H1 (cell line): ENCODE data around the gene MRPL34. TPM values are rescaled to one million over a fixed set of nuclear protein-coding genes. Genes with fewer than 3 reads are reported as not detected.

Experiments
- CTCF ChIA-PET: fragments of 300-600 bp; sonication (Branson Sonifier 250); formaldehyde crosslinking; loops from one replicate; lab custom pipeline; 2021; ENCODE audit not compliant: partially characterized antibody; lab: Charles Lee
- POLR2A ChIA-PET: fragments of 300-600 bp; sonication (Branson Sonifier 250); formaldehyde crosslinking; loops from one replicate; lab custom pipeline; 2021; ENCODE audit warnings: inconsistent platforms; ENCODE audit not compliant: partially characterized antibody; lab: Charles Lee
- DNase-seq, 2 experiments: peaks; one replicate each; pipeline versions ENCODE4 v3.0.0 to v3.0.0-alpha.2; 2010 to 2022; ENCODE audit warnings: low spot score in 2 of 2, low read depth in 1 of 2, mixed read lengths in 1 of 2
- FAIRE-seq: peaks from 2 replicates; lab custom pipeline; 2011; peaks lifted over from hg19 to GRCh38; lab: Jason Lieb, UNC
- H2AFZ ChIP-seq: 2 replicates; pipeline ENCODE4 v1.8.1; 2012; ENCODE audit warnings: low read length, inconsistent platforms
- H2AK5ac ChIP-seq: 2 replicates; pipeline ENCODE4 v1.6.1; 2013; ENCODE audit warnings: low read depth, low read length
- H2BK120ac ChIP-seq: replicated peaks from 2 replicates; pipeline ENCODE3; 2013; ENCODE audit warnings: low read depth, low read length, inconsistent platforms
- H2BK12ac ChIP-seq: 2 replicates; pipeline ENCODE4 v1.6.1; 2013; ENCODE audit warnings: low read depth, low read length
- H2BK15ac ChIP-seq: 2 replicates; pipeline ENCODE4 v1.6.1; 2013; ENCODE audit warnings: low read length
- H2BK20ac ChIP-seq: 2 replicates; pipeline ENCODE4 v1.6.1; 2013; ENCODE audit warnings: low read length
- H2BK5ac ChIP-seq: 2 replicates; pipeline ENCODE4 v1.6.1; 2013; ENCODE audit warnings: low read depth, low read length
- H3K14ac ChIP-seq: 2 replicates; pipeline ENCODE4 v1.6.1; 2013; ENCODE audit warnings: inconsistent platforms; ENCODE audit not compliant: insufficient read length
- H3K18ac ChIP-seq: 2 replicates; pipeline ENCODE4 v1.6.1; 2013; ENCODE audit warnings: low read length; ENCODE audit errors: extremely low read depth
- H3K23ac ChIP-seq: 2 replicates; pipeline ENCODE4 v1.6.1; 2013; ENCODE audit warnings: inconsistent platforms; ENCODE audit not compliant: insufficient read length
- H3K23me2 ChIP-seq: 2 replicates; pipeline ENCODE4 v1.6.1; 2013; ENCODE audit warnings: low read depth, low read length
- H3K27ac ChIP-seq: 2 replicates; pipeline ENCODE4 v1.6.1; 2011; ENCODE audit warnings: low read depth, low read length, inconsistent platforms
- H3K27me3 ChIP-seq, 4 experiments: replicated peaks in 1 of 4; 1 replicate in 1 of 4; 2 replicates in 3 of 4; pipeline versions ENCODE4 v1.6.1 to v1.8.1; 2011 to 2013; ENCODE audit warnings: low read length in 3 of 4, mild to moderate bottlenecking in 3 of 4, inconsistent platforms in 2 of 4, mixed read lengths in 2 of 4, moderate library complexity in 1 of 4; ENCODE audit not compliant: control insufficient read depth in 3 of 4, insufficient read depth in 3 of 4; ENCODE audit errors: extremely low read depth in 1 of 4
- H3K36me3 ChIP-seq, 4 experiments: 2 replicates each; pipeline versions ENCODE4 v1.6.1 to v1.8.1; 2011 to 2013; ENCODE audit warnings: mild to moderate bottlenecking in 4 of 4, low read length in 3 of 4, moderate library complexity in 2 of 4, control low read depth in 1 of 4, inconsistent platforms in 1 of 4; ENCODE audit not compliant: insufficient read depth in 4 of 4, control insufficient read depth in 2 of 4
- H3K4ac ChIP-seq: replicated peaks from 2 replicates; pipeline ENCODE3; 2013; ENCODE audit warnings: low read length, low read depth, mixed read lengths, inconsistent platforms; ENCODE audit not compliant: insufficient read length
- H3K4me1 ChIP-seq, 4 experiments: replicated peaks in 1 of 4; 1 replicate in 1 of 4; 2 replicates in 3 of 4; pipeline versions ENCODE4 v1.6.1 to v1.8.1; 2011 to 2013; ENCODE audit warnings: low read length in 3 of 4, inconsistent platforms in 2 of 4, mixed read lengths in 1 of 4; ENCODE audit not compliant: insufficient read depth in 4 of 4, control insufficient read depth in 3 of 4
- H3K4me2 ChIP-seq, 2 experiments: 2 replicates each; pipeline versions ENCODE4 v1.6.1 to v1.8.1; 2011 to 2013; ENCODE audit warnings: low read depth in 2 of 2, low read length in 2 of 2, control low read depth in 1 of 2, inconsistent platforms in 1 of 2, mild to moderate bottlenecking in 1 of 2; ENCODE audit not compliant: insufficient read depth in 1 of 2
- H3K4me3 ChIP-seq, 4 experiments: fragments of 200-600, 300-600 bp in 1 of 4; sonication (generic), shearing (Covaris generic), sonication (Bioruptor Twin) in 1 of 4; 2 replicates each; pipeline versions ENCODE4 v1.5.1 to v1.8.1; 2011 to 2016; ENCODE audit warnings: low read length in 4 of 4, low read depth in 3 of 4, control low read depth in 2 of 4, inconsistent platforms in 2 of 4, mild to moderate bottlenecking in 2 of 4, mixed read lengths in 1 of 4, moderate library complexity in 1 of 4; ENCODE audit not compliant: insufficient read depth in 2 of 4; ENCODE audit errors: extremely low read depth in 1 of 4
- H3K56ac ChIP-seq: replicated peaks from 2 replicates; pipeline ENCODE3; 2013; ENCODE audit warnings: low read depth, mild to moderate bottlenecking, mixed read lengths, low read length, inconsistent platforms; ENCODE audit not compliant: insufficient read length
- H3K79me1 ChIP-seq: 2 replicates; pipeline ENCODE4 v1.6.1; 2013; ENCODE audit warnings: low read depth, low read length, control low read depth
- H3K79me2 ChIP-seq, 2 experiments: 2 replicates each; pipeline versions ENCODE4 v1.6.1 to v1.8.1; 2012 to 2013; ENCODE audit warnings: low read length in 2 of 2, mild to moderate bottlenecking in 2 of 2, inconsistent platforms in 1 of 2; ENCODE audit not compliant: insufficient read depth in 2 of 2, control insufficient read depth in 1 of 2
- H3K9ac ChIP-seq, 4 experiments: replicated peaks in 1 of 4; 1 replicate in 1 of 4; 2 replicates in 3 of 4; pipeline versions ENCODE4 v1.6.1 to v1.8.1; 2011 to 2013; ENCODE audit warnings: low read depth in 3 of 4, low read length in 3 of 4, control low read depth in 2 of 4, mild to moderate bottlenecking in 2 of 4, moderate library complexity in 2 of 4, inconsistent platforms in 1 of 4; ENCODE audit errors: extremely low read depth in 1 of 4
- H3K9me3 ChIP-seq, 2 experiments: 2 replicates each; pipeline versions ENCODE4 v1.6.1 to v1.8.1; 2012 to 2013; ENCODE audit warnings: mild to moderate bottlenecking in 2 of 2, moderate library complexity in 2 of 2, control low read depth in 1 of 2, inconsistent platforms in 1 of 2, low read depth in 1 of 2, low read length in 1 of 2, mixed read lengths in 1 of 2; ENCODE audit not compliant: insufficient read depth in 2 of 2
- H4K20me1 ChIP-seq, 2 experiments: replicated peaks in 1 of 2; 2 replicates each; pipeline versions ENCODE3 to v1.8.1; 2011 to 2013; ENCODE audit warnings: inconsistent platforms in 2 of 2, low read length in 2 of 2, mild to moderate bottlenecking in 1 of 2; ENCODE audit not compliant: insufficient read depth in 2 of 2, control insufficient read depth in 1 of 2
- H4K5ac ChIP-seq: 2 replicates; pipeline ENCODE4 v1.6.1; 2013; ENCODE audit warnings: low read length, low read depth, mixed read lengths, inconsistent platforms; ENCODE audit not compliant: insufficient read length
- H4K8ac ChIP-seq: 2 replicates; pipeline ENCODE4 v1.8.0; 2013; ENCODE audit warnings: mild to moderate bottlenecking, moderate library complexity, low read length, inconsistent platforms; ENCODE audit not compliant: insufficient read depth; ENCODE audit errors: extremely low read depth
- H4K91ac ChIP-seq: replicated peaks from 2 replicates; pipeline ENCODE3; 2013; ENCODE audit warnings: low read length, mixed read lengths, inconsistent platforms; ENCODE audit not compliant: insufficient read length
- ATF3 ChIP-seq: IDR thresholded peaks from 2 replicates; pipeline ENCODE4 v1.6.1; 2011; ENCODE audit warnings: low read depth, mild to moderate bottlenecking, low read length; ENCODE audit not compliant: insufficient read depth
- E2F6 ChIP-seq: IDR thresholded peaks from 2 replicates; pipeline ENCODE4 v1.6.1; 2012; ENCODE audit warnings: inconsistent platforms
- MAX ChIP-seq: IDR thresholded peaks from 2 replicates; pipeline ENCODE4 v1.6.1; 2012; ENCODE audit warnings: inconsistent platforms
- NRF1 ChIP-seq: IDR thresholded peaks from 2 replicates; pipeline ENCODE4 v1.6.1; 2011; ENCODE audit warnings: mild to moderate bottlenecking, low read depth, low read length, improper control_type of control experiment
- RAD21 ChIP-seq, 2 experiments: IDR thresholded peaks in 1 of 2; conservative IDR thresholded peaks in 1 of 2; 2 replicates each; pipeline ENCODE4 v1.6.1; 2011; ENCODE audit warnings: low read depth in 2 of 2, low read length in 2 of 2, improper control_type of control experiment in 1 of 2, inconsistent platforms in 1 of 2, mild to moderate bottlenecking in 1 of 2, moderate library complexity in 1 of 2
- SAP30 ChIP-seq: fragments of 300-600 bp; sonication (generic); IDR thresholded peaks from 2 replicates; pipeline ENCODE4 v1.7.1; 2012; ENCODE audit warnings: low read length, moderate library complexity, mild to moderate bottlenecking, inconsistent platforms; ENCODE audit not compliant: insufficient read depth, insufficient replicate concordance
- SIX5 ChIP-seq: IDR thresholded peaks from 2 replicates; pipeline ENCODE4 v1.6.1; 2011; ENCODE audit warnings: mild to moderate bottlenecking, low read depth, low read length
- USF2 ChIP-seq: IDR thresholded peaks from 2 replicates; pipeline ENCODE4 v1.6.1; 2011; ENCODE audit warnings: low read length, improper control_type of control experiment
- YY1 ChIP-seq: IDR thresholded peaks from 2 replicates; pipeline ENCODE4 v1.6.1; 2011; ENCODE audit warnings: low read depth, mild to moderate bottlenecking, low read length
- WGBS, 2 experiments: shearing (Covaris generic) in 1 of 2; methylation state at CpG; one replicate each; pipeline versions ENCODE4 v1.1.6 to v1.1.7; 2013 to 2015; ENCODE audit warnings: low lambda C conversion rate in 2 of 2, mixed read lengths in 2 of 2, inconsistent platforms in 1 of 2, low coverage in 1 of 2, missing lambda C conversion rate in 1 of 2; ENCODE audit not compliant: insufficient replicate concordance in 2 of 2, insufficient coverage in 1 of 2, insufficient read length in 1 of 2; ENCODE audit errors: extremely low coverage in 1 of 2, missing lambda C conversion rate in 1 of 2; 5-methylcytosine and 5-hydroxymethylcytosine counted together
- polyA plus RNA-seq, 7 experiments: library from polyadenylated mRNA; depleted of rRNA in 3 of 7; stranded (reverse) in 5 of 7; unstranded in 2 of 7; fragments of >200 nt in 5 of 7; fragments of 200-250 nt in 2 of 7; gene quantifications; 1 replicate in 5 of 7; 2 replicates in 1 of 7; 4 replicates in 1 of 7; pipeline versions ENCODE4 v1.2.1 to v1.2.3, GENCODE V29; 2011 to 2013; ENCODE audit warnings: missing spikeins in 2 of 7, mixed read lengths in 2 of 7
- total RNA-seq: library from RNA; stranded (reverse); fragmentation: NEBNext Ultra II Directional; extraction: Animal tissue kit (Norgen Biotek cat#: 25700); gene quantifications from 2 replicates; pipeline ENCODE4 v1.2.1, GENCODE V29; 2021

Gene MRPL34
- total and polyA plus RNA-seq, 2 of the 8 experiments (the other 6 are each of a cell fraction or from before 2014, with no cell fraction given), result 91.9 to 99.6 TPM

GRCh38 chr19:17306285-17306714, 628 bp downstream of the MRPL34 start:
- 5% methylated on average over 28 of the region's 28 CpGs; no CpG with 5 or more reads in 1 of the 2 experiments for WGBS, 2 experiments
- TF ChIP-seq RAD21 (IDR thresholded peaks at IDR 0.05 in 1 of 2, conservative IDR thresholded peaks at IDR 0.05 in 1 of 2; ENCODE audit: low read depth in 2 of 2, low read length in 2 of 2) (no peak), USF2 (no peak), E2F6 (peak; percentile 65; the same call in 1 of the 2 replicates), SAP30 (no peak), ATF3 (no peak), MAX (peak; percentile 48; the same call in 1 of the 2 replicates), YY1 (0 out of 2 replicates have a peak, but pooled peaks have one; percentile 19), SIX5 (no peak), NRF1 (no peak)

More at GRCh38 chr19:17306285-17306714, 628 bp downstream of the MRPL34 start:
- Histone ChIP-seq H2BK120ac (peak overlapping the region; percentile 21), H2BK15ac (no peak overlapping the region), H2BK20ac (no peak overlapping the region), H3K9ac (peak overlapping the region; percentile 40 to 84 (median 82)), H2BK12ac (0 out of 2 replicates have a peak overlapping the region, but pooled peaks have one; percentile 68), H3K4me1 (peaks cover 14 to 29% (median 19%) of the 10 kb centered on the region in 4 experiments), H2AFZ (0 out of 2 replicates have a peak overlapping the region, but pooled peaks have one; percentile 30), H4K5ac (peak overlapping the region; percentile 89), H3K14ac (no peak overlapping the region), H3K56ac (peak overlapping the region; percentile 88), H4K20me1 (peaks cover 1 to 10% of the 10 kb centered on the region in 2 experiments), H3K23ac (no peak overlapping the region), H3K79me1 (peaks cover 10% of the 10 kb centered on the region), H3K36me3 (peaks cover 0 to 1% (median 0%) of the 10 kb centered on the region in 4 experiments; a peak in 2 of 8 replicates), H4K91ac (peak overlapping the region; percentile 97), H3K27ac (peak overlapping the region; percentile 81), H2BK5ac (peak overlapping the region; percentile 96), H2AK5ac (no peak overlapping the region), H3K9me3 (no peaks in the 10 kb centered on the region), H4K8ac (no peak overlapping the region; the same call in 1 of the 2 replicates), H3K4me3 (peak overlapping the region; percentile 75 to 95 (median 80)), H3K27me3 (no peaks in the 10 kb centered on the region), H3K4me2 (peak overlapping the region; percentile 82 to 90), H3K23me2 (peaks cover 12% of the 10 kb centered on the region), H3K18ac (peak overlapping the region; percentile 95), H3K79me2 (peaks cover 8 to 19% of the 10 kb centered on the region in 2 experiments; a peak in 3 of 4 replicates), H3K4ac (peak overlapping the region; percentile 75)
- CTCF ChIA-PET, result interaction anchor here (0.7 to 2.5 kb wide), 12 partner anchors 10 to 85 kb away, joined by 3 to 12 read pairs (median 6); no protein-coding TSS in a partner anchor
- no peak for FAIRE-seq
- no peak for DNase-seq
- POLR2A ChIA-PET, result interaction anchor here (0.6 to 18.5 kb wide), 8 partner anchors 9 to 109 kb away, joined by 3 to 329 read pairs (median 3); partner anchors contain the start of genes ANO8 and USE1
